Effector CD8-positive, alpha-beta T cell (primary cell): ENCODE results near the gene GBP1.

ENCODE experiments used
- DNase-seq: peaks from one replicate; lab custom pipeline; 2025; lab: John Stamatoyannopoulos, UW

GBP1 gene

DNA sequence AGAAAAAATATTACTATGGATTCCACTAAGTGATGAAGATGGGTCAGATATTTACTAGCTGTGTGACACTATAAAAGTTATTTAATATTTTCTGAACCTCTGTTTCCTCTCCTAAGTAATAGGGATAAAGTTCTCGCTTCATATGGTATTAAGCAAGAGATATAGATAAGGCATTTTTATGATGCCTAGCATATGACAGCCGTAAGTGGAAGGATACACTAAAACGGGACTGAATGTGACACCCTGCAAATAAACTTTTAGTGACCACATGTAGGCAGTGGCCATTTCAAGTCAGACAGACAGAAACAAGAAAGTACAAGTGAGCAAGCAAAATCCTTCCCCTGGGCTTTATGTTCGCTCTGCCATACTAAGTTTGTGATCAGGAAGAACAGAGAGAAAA lies 56.5 kb downstream of the GBP1 start:
- no peak for DNase-seq

DNA sequence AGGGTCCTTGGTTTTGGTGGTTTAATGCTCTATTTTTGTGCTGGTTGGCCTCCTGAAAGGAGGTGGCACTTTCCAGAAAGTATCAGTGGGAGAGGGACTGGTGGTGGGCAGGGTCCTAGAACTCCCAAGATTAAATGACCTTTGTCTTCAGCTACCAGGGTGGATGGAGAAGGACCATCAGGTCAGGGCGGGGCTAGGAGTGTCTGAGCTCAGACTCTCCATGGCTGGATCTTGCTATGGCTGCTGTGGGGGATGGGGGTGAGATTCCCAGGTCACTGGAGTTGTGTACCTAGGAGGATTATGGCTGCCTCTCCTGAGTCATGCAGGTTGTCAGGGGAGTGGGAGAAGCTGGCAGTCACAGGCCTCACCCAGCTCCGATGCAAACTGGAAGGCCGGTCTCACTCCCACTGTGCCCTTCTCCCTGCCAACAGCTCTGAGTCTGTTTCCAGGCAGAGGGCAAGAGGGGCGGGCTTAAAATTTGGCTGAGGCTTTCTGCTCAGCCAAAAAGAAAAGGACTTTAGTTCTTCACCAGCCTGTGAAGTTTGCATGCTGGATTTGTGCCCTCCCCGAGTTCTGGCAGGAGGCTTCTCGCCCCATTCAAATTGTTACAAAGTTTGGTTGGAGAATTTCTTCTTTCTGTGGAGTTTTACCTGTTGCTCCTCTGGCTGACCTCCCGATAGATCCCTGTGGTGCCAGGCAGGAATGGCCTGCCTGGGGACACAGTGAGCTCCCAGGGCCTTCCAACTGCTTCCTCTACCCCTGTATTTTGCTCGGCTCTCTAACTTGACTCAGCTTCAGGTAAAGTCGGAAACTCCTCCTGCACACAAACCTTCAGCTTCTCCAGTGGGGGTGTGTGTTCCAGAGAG lies 59.5 kb downstream of the GBP1 start:
- DNase-seq, result no peak
